ENCODE results near the gene ELMO3. TPM values are rescaled to one million over a fixed set of nuclear protein-coding genes. Genes with fewer than 3 reads are reported as not detected.
A peak's percentile ranks its signal among the peaks of the same experiment; 100 is the strongest.

Gene ELMO3
- total RNA-seq, 2 donors from 2014 or later = 24.1 to 40.5 TPM

- peaks cover 0 to 18% of the 10 kb centered on the region in 2 donors for H3K27me3 ChIP-seq
- WGBS, 2 donors = 20 to 30% methylated on average over 16 to 22 of the region's 22 CpGs
- intact Hi-C loops (cut with DNase I) = no loop called here
Observed at GRCh38 chr16:67249178-67250044, 50.5 kb downstream of the ELMO3 start.

GRCh38 chr16:67250045-67250327 lies 51.1 kb downstream of the ELMO3 start:
- no peak overlapping the region for H3K27ac ChIP-seq
- no peak overlapping the region for H3K4me3 ChIP-seq
- no peak for DNase-seq
- intact Hi-C loops (cut with DNase I) = no loop called here
- WGBS, 2 donors = 67 to 84% methylated on average over 4 of the region's 4 CpGs
- peaks cover 33% of the 10 kb centered on the region for H3K4me1 ChIP-seq
- H3K9me3 ChIP-seq = no peaks in the 10 kb centered on the region
- peaks cover 0 to 18% of the 10 kb centered on the region in 2 donors for H3K27me3 ChIP-seq
- TF ChIP-seq CTCF (IDR thresholded peaks at IDR 0.05) (no peak), POLR2A (IDR thresholded peaks at IDR 0.05) (no peak)
- ATAC-seq = no peak
- no peaks in the 10 kb centered on the region for H3K36me3 ChIP-seq (replicated peaks in 1 of 2; ENCODE audit: insufficient read depth in 1 of 2, low read depth in 2 of 2)

More at GRCh38 chr16:67249178-67250044, 50.5 kb downstream of the ELMO3 start:
- Histone ChIP-seq H3K36me3 (replicated peaks in 1 of 2; ENCODE audit: insufficient read depth in 1 of 2, low read depth in 2 of 2) (no peaks in the 10 kb centered on the region), H3K9me3 (no peaks in the 10 kb centered on the region), H3K4me1 (peaks cover 38% of the 10 kb centered on the region), H3K27ac (no peak overlapping the region), H3K4me3 (no peak overlapping the region)
- no peak for DNase-seq
- ATAC-seq = no peak
- TF ChIP-seq POLR2A (IDR thresholded peaks at IDR 0.05) = no peak
- no peak for TF ChIP-seq CTCF (IDR thresholded peaks at IDR 0.05)

GRCh38 chr16:67252609-67253497 lies 53.9 kb downstream of the ELMO3 start:
- no peaks in the 10 kb centered on the region for H3K9me3 ChIP-seq
- H3K27ac ChIP-seq = no peak overlapping the region
- no peaks in the 10 kb centered on the region for H3K36me3 ChIP-seq (replicated peaks in 1 of 2; ENCODE audit: insufficient read depth in 1 of 2, low read depth in 2 of 2)
- TF ChIP-seq CTCF (IDR thresholded peaks at IDR 0.05) (no peak), POLR2A (IDR thresholded peaks at IDR 0.05) (no peak)
- H3K27me3 ChIP-seq = peaks cover 0 to 18% of the 10 kb centered on the region in 2 donors
- DNase-seq (no peak), ATAC-seq (no peak)
- no peak overlapping the region for H3K4me3 ChIP-seq
- WGBS, 2 donors = 74 to 96% methylated on average over 2 to 4 of the region's 4 CpGs
- peaks cover 17% of the 10 kb centered on the region for H3K4me1 ChIP-seq
- intact Hi-C loops (cut with DNase I) = no loop called here

MicroRNAs encoded within 50 kb of the gene (microRNA counts, 767-probe panel; counts per million panel counts)
- 0 to 736 counts per million in 2 donors for microRNA hsa-miR-328

Small RNA genes lying within 50 kb of the gene (microRNA-seq; reads per million reads assigned to microRNA genes)
- gene MIR328 (ENCODE audit: borderline number of aligned reads in 2 of 2, borderline replicate concordance in 2 of 2) = 135 to 201 reads per million in 2 donors

Small RNA genes lying within 50 kb of the gene (small RNA-seq; reads per million reads assigned to genes)
- gene MIR328 = 9.3 reads per million, percentile 91 among the genes with 10 or more reads in this experiment

Other genes starting within 250 kb of the ELMO3 start
- gene CES3, start 237.9 kb upstream of the ELMO3 start, total RNA-seq = 1 to 10 TPM; 5.2 to 5.6 TPM
- gene CES4A, start 210.5 kb upstream of the ELMO3 start, total RNA-seq = 10 to 100 TPM; 10.9 to 16.5 TPM
- 10 to 100 TPM; 28.0 to 41.9 TPM for gene CBFB, start 170.0 kb upstream of the ELMO3 start, total RNA-seq
- 10 to 100 TPM in 1 of 2 donors, 1 to 10 TPM in 1; 7.8 to 18.5 TPM for gene PHAF1, start 89.2 kb upstream of the ELMO3 start, total RNA-seq
- 1 to 10 TPM; 8.3 to 9.9 TPM for gene B3GNT9, start 48.1 kb upstream of the ELMO3 start, total RNA-seq
- gene TRADD, start 39.2 kb upstream of the ELMO3 start, total RNA-seq = 10 to 100 TPM; 25.7 to 25.9 TPM
- 100 to 1,000 TPM in 1 of 2 donors, 10 to 100 TPM in 1; 73.9 to 104 TPM for gene FBXL8, start 39.2 kb upstream of the ELMO3 start, total RNA-seq
- gene HSF4, start 34.4 kb upstream of the ELMO3 start, total RNA-seq = 100 to 1,000 TPM in 1 of 2 donors, 10 to 100 TPM in 1; 76.8 to 352 TPM
- 10 to 100 TPM; 51.1 to 78.8 TPM for gene NOL3, start 28.6 kb upstream of the ELMO3 start, total RNA-seq
- gene MATCAP1, start 15.2 kb upstream of the ELMO3 start, total RNA-seq = 10 to 100 TPM; 11.9 to 31.6 TPM
- 1 to 10 TPM; 1.8 to 2.0 TPM for gene EXOC3L1, start 9.0 kb upstream of the ELMO3 start, total RNA-seq
- 10 to 100 TPM; 51.9 to 88.7 TPM for gene E2F4, start 7.0 kb upstream of the ELMO3 start, total RNA-seq
- 10 to 100 TPM; 35.8 to 48.1 TPM for gene TMEM208, start 28.0 kb downstream of the ELMO3 start, total RNA-seq
- 10 to 100 TPM; 12.2 to 26.4 TPM for gene FHOD1, start 48.4 kb downstream of the ELMO3 start, total RNA-seq
- gene SLC9A5, start 49.8 kb downstream of the ELMO3 start, total RNA-seq = under 1 TPM; 0.26 to 0.33 TPM
- gene PLEKHG4, start 80.4 kb downstream of the ELMO3 start, total RNA-seq = 10 to 100 TPM; 21.8 to 29.6 TPM
- gene KCTD19, start 127.6 kb downstream of the ELMO3 start, total RNA-seq = under 1 TPM in 1 of 2 donors, not detected in 1; under 0.01 TPM
- gene LRRC36, start 127.7 kb downstream of the ELMO3 start, total RNA-seq = 1 to 10 TPM; 1.6 to 7.0 TPM
- 10 to 100 TPM; 11.2 to 30.0 TPM for gene TPPP3, start 194.4 kb downstream of the ELMO3 start, total RNA-seq
- 10 to 100 TPM; 13.0 to 57.0 TPM for gene ZDHHC1, start 217.3 kb downstream of the ELMO3 start, total RNA-seq
- gene HSD11B2, start 232.0 kb downstream of the ELMO3 start, total RNA-seq = 10 to 100 TPM in 1 of 2 donors, 1 to 10 TPM in 1; 5.4 to 13.8 TPM